H9 (cell line): ENCODE measurements around the gene COL4A6. TPM values are rescaled to one million over a fixed set of nuclear protein-coding genes. Genes with fewer than 3 reads are reported as not detected.

Experiments
- DNase-seq: peaks from one replicate; pipeline ENCODE4 v3.0.0-alpha.2; 2017
- H2AFZ ChIP-seq: one replicate; pipeline ENCODE4 v1.6.1; 2013; ENCODE audit warnings: mild to moderate bottlenecking, low read length, control low read depth, moderate library complexity
- H2AK5ac ChIP-seq: 2 replicates; pipeline ENCODE4 v1.6.1; 2013; ENCODE audit warnings: low read length, control low read depth, mixed read lengths; ENCODE audit not compliant: insufficient read length
- H2BK120ac ChIP-seq: one replicate; pipeline ENCODE4 v1.6.1; 2013; ENCODE audit warnings: low read depth, mild to moderate bottlenecking, low read length, control low read depth, inconsistent platforms; ENCODE audit not compliant: poor library complexity, severe bottlenecking
- H2BK12ac ChIP-seq: 2 replicates; pipeline ENCODE4 v1.6.1; 2013; ENCODE audit warnings: low read length, control low read depth, mixed read lengths, low read depth; ENCODE audit not compliant: insufficient read length
- H2BK15ac ChIP-seq: 2 replicates; pipeline ENCODE4 v1.6.1; 2013; ENCODE audit warnings: low read depth, low read length, control low read depth
- H2BK20ac ChIP-seq: one replicate; pipeline ENCODE4 v1.6.1; 2013; ENCODE audit warnings: low read depth, mild to moderate bottlenecking, low read length, control low read depth, inconsistent platforms; ENCODE audit not compliant: poor library complexity, severe bottlenecking
- H2BK5ac ChIP-seq: 2 replicates; pipeline ENCODE4 v1.6.1; 2013; ENCODE audit warnings: low read length, control low read depth, mixed read lengths; ENCODE audit not compliant: insufficient read length
- H3K14ac ChIP-seq: 2 replicates; pipeline ENCODE4 v1.6.1; 2013; ENCODE audit warnings: low read length, control low read depth; ENCODE audit not compliant: insufficient read depth
- H3K18ac ChIP-seq: 2 replicates; pipeline ENCODE4 v1.6.1; 2013; ENCODE audit warnings: low read depth, mild to moderate bottlenecking, mixed read lengths, low read length, control low read depth; ENCODE audit not compliant: insufficient read length
- H3K23ac ChIP-seq: 2 replicates; pipeline ENCODE4 v1.6.1; 2013; ENCODE audit warnings: low read length, control low read depth, mixed read lengths, low read depth; ENCODE audit not compliant: insufficient read length
- H3K23me2 ChIP-seq: 2 replicates; pipeline ENCODE4 v1.6.1; 2013; ENCODE audit warnings: low read depth, mild to moderate bottlenecking, mixed read lengths, low read length, control low read depth; ENCODE audit not compliant: insufficient read length, poor library complexity, severe bottlenecking
- H3K27ac ChIP-seq: 2 replicates; pipeline ENCODE4 v1.5.1; 2013; ENCODE audit warnings: low read length, control low read depth, mixed read lengths, low read depth; ENCODE audit not compliant: insufficient read length
- H3K27me3 ChIP-seq: 2 replicates; pipeline ENCODE4 v1.6.1; 2013; ENCODE audit warnings: low read length, control low read depth, inconsistent platforms; ENCODE audit not compliant: insufficient read depth
- H3K4ac ChIP-seq: 2 replicates; pipeline ENCODE4 v1.6.1; 2013; ENCODE audit warnings: low read depth, mild to moderate bottlenecking, control low read depth, inconsistent platforms, low read length, moderate library complexity
- H3K4me1 ChIP-seq: 2 replicates; pipeline ENCODE4 v1.6.1; 2013; ENCODE audit warnings: low read length, control low read depth, inconsistent platforms; ENCODE audit not compliant: insufficient read depth
- H3K4me2 ChIP-seq: 2 replicates; pipeline ENCODE4 v1.6.1; 2013; ENCODE audit warnings: low read length, control low read depth, mixed read lengths; ENCODE audit not compliant: insufficient read length, insufficient read depth
- H3K56ac ChIP-seq: 2 replicates; pipeline ENCODE4 v1.6.1; 2013; ENCODE audit warnings: low read depth, mild to moderate bottlenecking, mixed read lengths, low read length, control low read depth; ENCODE audit not compliant: insufficient read length
- H3K79me1 ChIP-seq: 2 replicates; pipeline ENCODE4 v1.6.1; 2013; ENCODE audit warnings: low read depth, mild to moderate bottlenecking, moderate library complexity, low read length, control low read depth, inconsistent platforms; ENCODE audit not compliant: insufficient read depth, poor library complexity, severe bottlenecking
- H3K79me2 ChIP-seq: 2 replicates; pipeline ENCODE4 v1.6.1; 2013; ENCODE audit warnings: low read length, control low read depth, inconsistent platforms; ENCODE audit not compliant: insufficient read depth
- H3K9ac ChIP-seq: 2 replicates; pipeline ENCODE4 v1.6.1; 2013; ENCODE audit warnings: low read length, control low read depth, mixed read lengths; ENCODE audit not compliant: insufficient read length; ENCODE audit errors: extremely low read depth
- H3K9me3 ChIP-seq: one replicate; pipeline ENCODE4 v1.6.1; 2013; ENCODE audit warnings: low read depth, low read length, inconsistent platforms; ENCODE audit not compliant: control insufficient read depth
- H3T11ph ChIP-seq: one replicate; pipeline ENCODE4 v1.6.1; 2013; ENCODE audit warnings: mild to moderate bottlenecking, low read length, control low read depth, inconsistent platforms
- H4K20me1 ChIP-seq: one replicate; pipeline ENCODE4 v1.6.1; 2013; ENCODE audit not compliant: control insufficient read depth, insufficient read length, insufficient read depth
- H4K5ac ChIP-seq: 2 replicates; pipeline ENCODE4 v1.6.1; 2013; ENCODE audit warnings: low read depth, mild to moderate bottlenecking, mixed read lengths, low read length, control low read depth; ENCODE audit not compliant: insufficient read length
- H4K8ac ChIP-seq: replicated peaks from 2 replicates; pipeline ENCODE4 v1.6.1; 2013; ENCODE audit warnings: low read length, control low read depth, mixed read lengths, low read depth; ENCODE audit not compliant: insufficient read length
- H4K91ac ChIP-seq: 2 replicates; pipeline ENCODE4 v1.6.1; 2013; ENCODE audit warnings: low read depth, mild to moderate bottlenecking, moderate library complexity, mixed read lengths, low read length, control low read depth; ENCODE audit not compliant: insufficient read length
- H3K27ac Mint-ChIP-seq, 3 experiments: 2 replicates in 2 of 3; 3 replicates in 1 of 3; pipeline ENCODE4 v1.8.0; 2020 to 2021; ENCODE audit warnings: mixed read lengths in 3 of 3, mild to moderate bottlenecking in 1 of 3, moderate library complexity in 1 of 3
- H3K27me3 Mint-ChIP-seq: 2 replicates; pipeline ENCODE4 v1.8.0; 2021; ENCODE audit warnings: low read depth, mild to moderate bottlenecking, moderate library complexity, mixed read lengths
- H3K36me3 Mint-ChIP-seq, 3 experiments: 2 replicates in 2 of 3; 3 replicates in 1 of 3; pipeline ENCODE4 v1.8.0; 2020 to 2021; ENCODE audit warnings: low read depth in 3 of 3, mixed read lengths in 3 of 3; ENCODE audit not compliant: insufficient read depth in 1 of 3
- H3K4me1 Mint-ChIP-seq, 2 experiments: 2 replicates each; pipeline ENCODE4 v1.8.0; 2020; ENCODE audit warnings: mixed read lengths in 2 of 2
- H3K4me3 Mint-ChIP-seq, 2 experiments: 2 replicates in 1 of 2; 3 replicates in 1 of 2; pipeline ENCODE4 v1.8.0; 2020 to 2021; ENCODE audit warnings: mild to moderate bottlenecking in 2 of 2, mixed read lengths in 2 of 2, moderate library complexity in 1 of 2
- H3K9me3 Mint-ChIP-seq, 2 experiments: 2 replicates in 1 of 2; 3 replicates in 1 of 2; pipeline ENCODE4 v1.8.0; 2020; ENCODE audit warnings: mild to moderate bottlenecking in 2 of 2, mixed read lengths in 2 of 2, moderate library complexity in 1 of 2
- WGBS: extraction: QIAGEN DNeasy Blood & Tissue Kit; methylation state at CpG from one replicate; pipeline ENCODE4 v1.1.7; 2013; ENCODE audit warnings: missing lambda C conversion rate, low lambda C conversion rate, mixed read lengths; ENCODE audit not compliant: insufficient read length; ENCODE audit errors: extremely low coverage; 5-methylcytosine and 5-hydroxymethylcytosine counted together
- total RNA-seq: library from RNA; stranded (reverse); gene quantifications from 2 replicates; pipeline ENCODE4 v1.2.1, GENCODE V29; 2021
- TF ChIP-seq, protein P1 (sequence below): fragments of 200-600 bp; sonication (generic); conservative IDR thresholded peaks from 3 replicates; pipeline ENCODE4 v1.8.0; 2021; ENCODE audit warnings: antibody characterized with exemption, mild to moderate bottlenecking

Gene COL4A6
- total RNA-seq, 1 experiment from 2014 or later: 16.7 TPM

DNA sequence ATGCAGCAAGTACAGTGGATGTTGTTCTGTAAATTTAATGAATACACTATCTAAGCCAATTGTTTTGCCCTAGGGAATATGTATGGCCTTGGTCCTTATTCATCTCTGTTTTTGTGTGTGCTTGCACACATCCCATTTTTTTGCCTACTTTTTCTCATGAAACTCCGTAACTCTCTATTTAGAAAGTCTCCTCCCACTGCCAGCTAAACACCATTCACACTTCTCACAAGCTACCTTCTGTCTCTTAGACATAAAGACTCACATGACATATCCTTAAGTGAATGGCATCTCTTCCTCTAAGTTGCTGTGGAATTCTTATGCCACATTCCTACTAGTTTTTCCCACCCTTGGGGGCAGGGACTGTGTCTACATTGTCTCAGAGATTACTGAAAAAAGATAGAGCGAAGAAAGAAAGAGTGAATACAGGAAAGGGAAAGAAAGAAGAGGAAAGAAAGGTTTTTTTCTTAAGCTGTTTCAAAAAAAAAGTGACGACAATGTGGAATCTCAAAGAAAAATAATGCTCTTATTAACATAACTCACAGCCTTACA lies 229.1 kb downstream of the COL4A6 start:
- no peaks in the 10 kb centered on the region for H4K20me1 ChIP-seq
- Mint-ChIP-seq H3K36me3 (no peaks in the 10 kb centered on the region; a peak in 1 of 7 replicates), H3K4me1 (peaks cover 9% of the 10 kb centered on the region in 2 experiments), H3K4me3 (no peak overlapping the region), H3K27ac (peak overlapping the region in 1 of 3 experiments; percentile 45; a peak in 2 of 7 replicates), H3K27me3 (no peaks in the 10 kb centered on the region), H3K9me3 (no peaks in the 10 kb centered on the region)
- no peak overlapping the region for H2BK20ac ChIP-seq
- H3K27ac ChIP-seq: no peak overlapping the region
- no peak overlapping the region for H4K8ac ChIP-seq
- H2AK5ac ChIP-seq: no peak overlapping the region
- no peak overlapping the region for H3K18ac ChIP-seq
- no peak for DNase-seq
- H4K5ac ChIP-seq: no peak overlapping the region
- peaks cover 2% of the 10 kb centered on the region; the same call in 1 of the 2 replicates for H3K4me1 ChIP-seq
- no peak overlapping the region for H2BK15ac ChIP-seq
- H3K9ac ChIP-seq: no peak overlapping the region
- no peaks in the 10 kb centered on the region for H3K9me3 ChIP-seq
- H3K4me2 ChIP-seq: no peak overlapping the region
- no peak overlapping the region for H2BK5ac ChIP-seq
- H2BK12ac ChIP-seq: no peak overlapping the region
- H3K23ac ChIP-seq: no peak overlapping the region
- H3K14ac ChIP-seq: no peak overlapping the region
- WGBS: no CpG with 5 or more reads among the region's 3 CpGs
- no peaks in the 10 kb centered on the region for H3K79me2 ChIP-seq
- H3K79me1 ChIP-seq: no peaks in the 10 kb centered on the region
- H3K23me2 ChIP-seq: no peaks in the 10 kb centered on the region
- no peak overlapping the region for H3K4ac ChIP-seq
- H2BK120ac ChIP-seq: no peak overlapping the region
- H2AFZ ChIP-seq: no peak overlapping the region
- no peaks in the 10 kb centered on the region for H3K27me3 ChIP-seq
- no peak overlapping the region for H3T11ph ChIP-seq
- H4K91ac ChIP-seq: no peak overlapping the region
- H3K56ac ChIP-seq: no peak overlapping the region
- TF ChIP-seq, protein P1, sequence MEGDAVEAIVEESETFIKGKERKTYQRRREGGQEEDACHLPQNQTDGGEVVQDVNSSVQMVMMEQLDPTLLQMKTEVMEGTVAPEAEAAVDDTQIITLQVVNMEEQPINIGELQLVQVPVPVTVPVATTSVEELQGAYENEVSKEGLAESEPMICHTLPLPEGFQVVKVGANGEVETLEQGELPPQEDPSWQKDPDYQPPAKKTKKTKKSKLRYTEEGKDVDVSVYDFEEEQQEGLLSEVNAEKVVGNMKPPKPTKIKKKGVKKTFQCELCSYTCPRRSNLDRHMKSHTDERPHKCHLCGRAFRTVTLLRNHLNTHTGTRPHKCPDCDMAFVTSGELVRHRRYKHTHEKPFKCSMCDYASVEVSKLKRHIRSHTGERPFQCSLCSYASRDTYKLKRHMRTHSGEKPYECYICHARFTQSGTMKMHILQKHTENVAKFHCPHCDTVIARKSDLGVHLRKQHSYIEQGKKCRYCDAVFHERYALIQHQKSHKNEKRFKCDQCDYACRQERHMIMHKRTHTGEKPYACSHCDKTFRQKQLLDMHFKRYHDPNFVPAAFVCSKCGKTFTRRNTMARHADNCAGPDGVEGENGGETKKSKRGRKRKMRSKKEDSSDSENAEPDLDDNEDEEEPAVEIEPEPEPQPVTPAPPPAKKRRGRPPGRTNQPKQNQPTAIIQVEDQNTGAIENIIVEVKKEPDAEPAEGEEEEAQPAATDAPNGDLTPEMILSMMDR: no peak
